ENCODE measurements around the gene LATS2. TPM values are rescaled to one million over a fixed set of nuclear protein-coding genes. Genes with fewer than 3 reads are reported as not detected.

The LATS2 gene
- total RNA-seq, 1 donor: 24.2 TPM

GRCh38 chr13:21089830-21090229 lies 28.4 kb upstream of the LATS2 start:
- H3K4me1 ChIP-seq (ENCODE audit: insufficient read depth, low read length): no peaks in the 10 kb centered on the region
- no peaks in the 10 kb centered on the region for H3K27me3 ChIP-seq (ENCODE audit: insufficient read depth, low read length)
- no peaks in the 10 kb centered on the region for H4K20me1 ChIP-seq (ENCODE audit: insufficient read depth, low read length)
- no peaks in the 10 kb centered on the region for H3K36me3 ChIP-seq (ENCODE audit: insufficient read depth, low read length)
- H3K79me2 ChIP-seq (ENCODE audit: insufficient read depth, low read length): no peaks in the 10 kb centered on the region
- no peak for TF ChIP-seq CTCF (IDR thresholded peaks at IDR 0.05; ENCODE audit: extremely low read depth, low read depth, low read length)
- no peak for DNase-seq (ENCODE audit: insufficient read length, low spot score, missing footprints)
- no peaks in the 10 kb centered on the region for H3K9me3 ChIP-seq (ENCODE audit: low read depth, low read length)
- H3K4me3 ChIP-seq (ENCODE audit: insufficient read depth, low read length): no peak overlapping the region
- no peak overlapping the region for H3K27ac ChIP-seq (ENCODE audit: low read depth, low read length)
- no peak overlapping the region for H2AFZ ChIP-seq (ENCODE audit: low read length)
- no peak overlapping the region for H3K4me2 ChIP-seq (ENCODE audit: insufficient read depth, low read length)

GRCh38 chr13:21088534-21088933 lies 27.1 kb upstream of the LATS2 start:
- Histone ChIP-seq H3K4me3 (ENCODE audit: insufficient read depth, low read length) (no peak overlapping the region), H3K36me3 (ENCODE audit: insufficient read depth, low read length) (no peaks in the 10 kb centered on the region), H3K79me2 (ENCODE audit: insufficient read depth, low read length) (no peaks in the 10 kb centered on the region), H2AFZ (ENCODE audit: low read length) (no peak overlapping the region), H3K27me3 (ENCODE audit: insufficient read depth, low read length) (no peaks in the 10 kb centered on the region), H3K4me1 (ENCODE audit: insufficient read depth, low read length) (no peaks in the 10 kb centered on the region), H3K9me3 (ENCODE audit: low read depth, low read length) (no peaks in the 10 kb centered on the region), H3K4me2 (ENCODE audit: insufficient read depth, low read length) (no peak overlapping the region), H4K20me1 (ENCODE audit: insufficient read depth, low read length) (no peaks in the 10 kb centered on the region), H3K27ac (ENCODE audit: low read depth, low read length) (no peak overlapping the region)
- no peak for DNase-seq (ENCODE audit: insufficient read length, low spot score, missing footprints)
- no peak for TF ChIP-seq CTCF (IDR thresholded peaks at IDR 0.05; ENCODE audit: extremely low read depth, low read depth, low read length)

GRCh38 chr13:21086929-21087328 lies 25.5 kb upstream of the LATS2 start:
- Histone ChIP-seq H3K4me3 (ENCODE audit: insufficient read depth, low read length) (no peak overlapping the region), H3K27ac (ENCODE audit: low read depth, low read length) (no peak overlapping the region), H3K9me3 (ENCODE audit: low read depth, low read length) (no peaks in the 10 kb centered on the region), H4K20me1 (ENCODE audit: insufficient read depth, low read length) (no peaks in the 10 kb centered on the region), H3K36me3 (ENCODE audit: insufficient read depth, low read length) (no peaks in the 10 kb centered on the region), H3K27me3 (ENCODE audit: insufficient read depth, low read length) (no peaks in the 10 kb centered on the region), H3K4me1 (ENCODE audit: insufficient read depth, low read length) (no peaks in the 10 kb centered on the region), H2AFZ (ENCODE audit: low read length) (no peak overlapping the region), H3K79me2 (ENCODE audit: insufficient read depth, low read length) (no peaks in the 10 kb centered on the region), H3K4me2 (ENCODE audit: insufficient read depth, low read length) (no peak overlapping the region)
- no peak for TF ChIP-seq CTCF (IDR thresholded peaks at IDR 0.05; ENCODE audit: extremely low read depth, low read depth, low read length)
- no peak for DNase-seq (ENCODE audit: insufficient read length, low spot score, missing footprints)

- Histone ChIP-seq H3K4me3 (ENCODE audit: insufficient read depth, low read length) (no peak overlapping the region), H3K4me1 (ENCODE audit: insufficient read depth, low read length) (peaks cover 25% of the 10 kb centered on the region), H2AFZ (ENCODE audit: low read length) (no peak overlapping the region), H3K27ac (ENCODE audit: low read depth, low read length) (no peak overlapping the region), H3K4me2 (ENCODE audit: insufficient read depth, low read length) (no peak overlapping the region), H3K9me3 (ENCODE audit: low read depth, low read length) (no peaks in the 10 kb centered on the region), H3K27me3 (ENCODE audit: insufficient read depth, low read length) (no peaks in the 10 kb centered on the region), H3K79me2 (ENCODE audit: insufficient read depth, low read length) (no peaks in the 10 kb centered on the region), H3K36me3 (ENCODE audit: insufficient read depth, low read length) (no peaks in the 10 kb centered on the region), H4K20me1 (ENCODE audit: insufficient read depth, low read length) (no peaks in the 10 kb centered on the region)
- DNase-seq (ENCODE audit: insufficient read length, low spot score, missing footprints): no peak
- TF ChIP-seq CTCF (IDR thresholded peaks at IDR 0.05; ENCODE audit: extremely low read depth, low read depth, low read length): no peak
Observed at GRCh38 chr13:21081926-21082325, 20.5 kb upstream of the LATS2 start.
